Lower leg skin (tissue), 4 donors: ENCODE measurements around the gene XIRP2. TPM values are rescaled to one million over a fixed set of nuclear protein-coding genes. Genes with fewer than 3 reads are reported as not detected.
"Not testable (repeated sequence)": the region's sequence is repeated elsewhere in the genome, so short reads cannot be mapped to it uniquely, and the experiment has no call there.

Experiments used
- DNase-seq, 2 donors: peaks; one replicate each; pipeline ENCODE4 v3.0.0-alpha.2; 2019; ENCODE audit warnings: low spot score in 2 of 2
- H3K4me3 ChIP-seq: fragments of 200-600 bp; sonication (generic); 2 replicates; pipeline ENCODE4 v1.5.1; 2017; ENCODE audit warnings: mild to moderate bottlenecking, low read depth; ENCODE audit not compliant: poor library complexity, severe bottlenecking
- CTCF ChIP-seq, 3 donors: fragments of 450-650 bp; IDR thresholded peaks; one replicate each; pipeline ENCODE4 v1.5.1; 2016; ENCODE audit warnings: antibody characterized with exemption in 3 of 3, mild to moderate bottlenecking in 3 of 3, moderate library complexity in 2 of 3
- POLR2A ChIP-seq, 2 donors: fragments of 450-650 bp; IDR thresholded peaks; one replicate each; pipeline ENCODE4 v1.6.1; 2016 to 2017; ENCODE audit warnings: antibody characterized with exemption in 2 of 2, mild to moderate bottlenecking in 1 of 2, moderate library complexity in 1 of 2
- WGBS, 2 donors: methylation state at CpG; one replicate each; pipeline ENCODE4 v1.1.5; 2018; 5-methylcytosine and 5-hydroxymethylcytosine counted together
- intact Hi-C: fragments of 100-400 bp; cut with DNase I; formaldehyde crosslinking; loops from one replicate; pipeline ENCODE4 v1.15.0; 2023; ENCODE audit warnings: low total_unique reads
- total RNA-seq, 4 donors: library from RNA; depleted of rRNA; stranded (reverse); fragments of >200 nt; gene quantifications; one replicate each; pipeline ENCODE4 v1.1.0, GENCODE V29; 2016

XIRP2 gene
- total RNA-seq, 4 donors from 2014 or later: 0.06 TPM; not detected in 3

GRCh38 chr2:167100506-167100905 lies 212.2 kb downstream of the XIRP2 start:
- 68 to 72% methylated on average over 2 of the region's 2 CpGs for WGBS, 2 donors
- no peak for TF ChIP-seq POLR2A (IDR thresholded peaks at IDR 0.05)
- TF ChIP-seq CTCF (IDR thresholded peaks at IDR 0.05): no peak
- intact Hi-C loops: no loop called here
- H3K4me3 ChIP-seq: no peak overlapping the region
- no peak for DNase-seq

GRCh38 chr2:167103028-167103756 lies 214.9 kb downstream of the XIRP2 start:
- no peak for DNase-seq
- intact Hi-C loops: no loop called here
- TF ChIP-seq CTCF (IDR thresholded peaks at IDR 0.05) (no peak), POLR2A (IDR thresholded peaks at IDR 0.05) (no peak)
- WGBS, 2 donors: 68 to 82% methylated on average over 5 of the region's 5 CpGs
- no peak overlapping the region for H3K4me3 ChIP-seq

- no peak overlapping the region for H3K4me3 ChIP-seq
- DNase-seq: no peak
- TF ChIP-seq CTCF (IDR thresholded peaks at IDR 0.05) (no peak), POLR2A (IDR thresholded peaks at IDR 0.05) (no peak)
- intact Hi-C loops: no loop called here
These were observed 215.5 kb downstream of the XIRP2 start for GRCh38 chr2:167103757-167104133.

GRCh38 chr2:167104691-167105090 lies 216.4 kb downstream of the XIRP2 start:
- H3K4me3 ChIP-seq: no peak overlapping the region
- 91 to 94% methylated on average over 3 of the region's 3 CpGs for WGBS, 2 donors
- no peak for DNase-seq
- TF ChIP-seq CTCF (IDR thresholded peaks at IDR 0.05) (no peak), POLR2A (IDR thresholded peaks at IDR 0.05) (no peak)
- intact Hi-C loops: no loop called here

GRCh38 chr2:167109682-167110081 lies 221.4 kb downstream of the XIRP2 start:
- DNase-seq, intact Hi-C loops, H3K4me3 ChIP-seq: not testable (repeated sequence)

- intact Hi-C loops: no loop called here
- no peak for DNase-seq
- TF ChIP-seq POLR2A (IDR thresholded peaks at IDR 0.05) (no peak), CTCF (IDR thresholded peaks at IDR 0.05) (no peak)
These were observed 222.1 kb downstream of the XIRP2 start for GRCh38 chr2:167110345-167110744.

More at GRCh38 chr2:167110345-167110744, 222.1 kb downstream of the XIRP2 start:
- H3K4me3 ChIP-seq: no peak overlapping the region
